Measurements from ENCODE around the gene MYO5B.
"Not testable (repeated sequence)": the region's sequence is repeated elsewhere in the genome, so short reads cannot be mapped to it uniquely, and the experiment has no call there.

The MYO5B gene

DNA sequence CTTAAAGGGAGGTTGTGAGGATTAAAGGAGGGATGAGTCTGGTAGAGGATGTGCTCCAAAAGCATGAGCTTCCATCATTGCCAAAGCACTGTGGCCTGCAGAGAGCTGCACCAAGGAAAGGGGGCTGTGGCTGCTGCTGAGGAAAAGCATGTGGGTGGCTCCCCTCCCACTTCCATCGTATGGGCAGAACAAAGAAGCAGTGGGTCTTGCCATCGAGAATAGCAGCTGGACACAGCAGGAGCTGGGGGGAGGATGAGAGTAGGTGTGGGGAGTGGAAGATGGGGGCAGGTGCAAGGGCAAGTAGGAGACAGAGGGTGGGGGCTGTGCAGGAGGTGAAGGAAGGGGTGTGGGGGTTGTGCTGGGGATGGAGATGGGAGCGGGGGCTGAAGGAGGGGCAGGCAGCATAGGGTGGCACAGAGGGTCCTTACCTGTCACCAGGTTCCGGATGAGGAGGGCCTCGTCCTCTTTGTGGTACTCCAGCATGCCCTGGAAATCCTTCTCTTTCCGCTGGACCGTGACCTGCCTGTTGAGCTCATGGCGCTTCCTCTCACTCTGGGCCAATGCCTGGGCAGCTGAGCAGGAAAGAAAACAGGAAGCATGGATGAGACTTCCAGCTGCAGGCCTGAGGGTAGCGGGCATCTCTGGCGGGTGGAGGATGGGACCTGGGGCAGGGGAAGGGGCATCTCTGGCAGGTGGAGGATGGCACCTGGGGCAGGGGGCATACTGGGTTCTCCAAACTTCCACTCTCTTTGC is 348.1 kb downstream of the MYO5B start:
- DNase-seq: no peak

DNA sequence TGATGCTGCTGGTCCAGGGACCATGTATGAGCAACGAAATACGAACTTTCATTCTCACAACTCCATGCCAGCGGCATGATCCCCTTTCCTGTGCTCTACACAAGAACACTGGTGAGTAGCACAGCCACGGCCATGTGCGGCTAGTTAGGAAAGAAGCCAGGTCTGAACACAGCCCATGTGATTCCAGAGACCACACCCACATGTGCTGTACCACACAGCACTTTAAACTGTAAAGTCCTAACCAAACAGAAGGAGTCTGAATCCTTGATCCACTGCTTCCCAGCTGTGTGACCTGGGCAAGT is 348.6 kb downstream of the MYO5B start:
- DNase-seq: no peak

DNA sequence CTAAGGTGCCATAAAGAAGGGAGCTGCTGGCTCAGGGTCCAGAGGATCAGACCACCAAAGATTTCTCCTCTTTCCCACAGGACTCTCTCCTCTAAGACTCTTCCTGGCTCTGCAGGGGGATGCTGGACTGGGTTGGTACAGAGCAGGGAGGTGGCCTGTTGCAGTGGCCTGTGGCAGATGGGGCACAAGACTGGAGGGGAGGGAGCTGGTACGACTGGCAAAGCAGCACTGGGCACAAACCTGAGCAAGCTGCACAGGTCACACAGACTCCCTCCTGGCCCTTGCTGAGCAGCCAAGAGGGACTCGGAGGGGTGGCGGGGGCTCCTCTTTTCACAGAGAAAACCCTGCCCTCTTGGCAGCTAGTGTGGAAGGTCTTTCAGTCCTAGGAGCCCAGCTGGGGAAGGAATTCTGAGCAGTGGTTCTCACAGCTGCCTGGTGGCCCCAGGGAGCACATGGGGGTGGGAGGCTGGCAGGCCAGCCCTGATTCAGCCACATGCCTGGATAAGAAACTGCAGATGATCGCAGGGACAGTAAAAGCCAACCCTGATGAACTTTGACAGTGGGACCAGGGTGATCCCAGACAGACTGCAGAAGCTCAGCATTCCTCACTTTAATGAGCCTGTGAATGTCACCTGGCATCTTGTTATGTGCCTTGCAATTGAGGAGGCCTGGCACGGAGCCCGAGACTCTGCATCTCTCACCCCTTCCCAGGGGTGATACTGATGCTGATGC is 349.2 kb downstream of the MYO5B start:
- no peak for DNase-seq

DNA sequence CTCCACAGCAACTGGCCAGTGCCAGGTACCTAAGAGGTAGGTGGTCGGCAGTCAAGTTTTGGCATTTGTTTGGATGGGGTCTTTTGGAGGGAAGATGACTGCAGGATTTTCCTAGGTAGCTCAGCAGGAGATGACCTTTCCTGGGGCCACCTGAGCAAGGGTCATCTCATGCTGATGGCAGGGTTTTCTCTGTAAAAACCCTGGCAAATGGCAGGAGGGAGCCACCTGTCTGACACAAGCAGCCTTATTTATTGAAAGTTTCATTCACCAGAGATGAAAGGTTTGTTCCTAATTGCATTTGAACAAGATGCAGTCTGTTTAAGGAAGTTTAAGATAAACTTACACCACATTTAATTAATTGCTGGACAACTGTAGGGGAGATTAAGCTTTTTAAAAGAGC is 350.0 kb downstream of the MYO5B start:
- no peak for DNase-seq

DNA sequence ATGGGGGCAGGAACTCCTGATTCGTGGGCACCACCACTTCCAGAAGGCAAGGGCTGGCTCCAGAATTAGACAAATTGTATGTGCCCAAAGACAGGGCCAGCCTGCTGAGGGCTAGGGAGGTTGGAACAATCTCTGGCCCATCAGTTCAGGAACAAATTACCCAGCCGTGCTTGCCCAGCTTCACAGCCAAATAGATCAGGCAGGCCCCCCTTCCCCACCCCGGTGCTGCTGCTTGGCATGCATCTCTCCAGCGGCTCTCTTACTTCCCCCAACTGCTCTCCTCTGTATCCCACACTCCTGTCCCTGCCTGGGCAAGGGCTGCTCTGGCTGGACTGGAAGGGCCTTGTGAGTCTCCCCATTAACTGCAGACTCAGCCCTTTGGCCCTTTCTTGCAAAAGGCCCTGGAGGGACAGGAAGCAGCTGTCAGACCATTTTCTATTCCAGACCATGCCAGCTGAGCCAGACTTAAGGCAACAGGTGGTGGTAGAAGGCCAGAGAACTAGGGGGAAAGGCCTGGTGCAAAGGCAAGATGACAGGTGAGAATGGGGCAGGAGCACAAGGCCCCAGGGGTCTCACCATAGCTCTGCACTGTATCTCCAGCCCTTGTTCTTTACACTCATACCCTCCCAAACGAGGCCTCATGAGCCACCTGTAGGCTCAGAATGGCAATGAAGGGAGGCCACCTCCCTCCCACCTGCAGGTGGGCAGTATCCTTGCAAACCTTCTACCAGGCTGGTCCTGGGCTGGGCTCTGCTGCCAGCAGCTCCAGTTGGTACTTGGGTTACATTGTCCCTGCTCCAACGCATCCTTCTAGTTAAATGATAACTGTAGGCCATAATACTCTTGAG is 350.9 kb downstream of the MYO5B start:
- no peak for DNase-seq

DNA sequence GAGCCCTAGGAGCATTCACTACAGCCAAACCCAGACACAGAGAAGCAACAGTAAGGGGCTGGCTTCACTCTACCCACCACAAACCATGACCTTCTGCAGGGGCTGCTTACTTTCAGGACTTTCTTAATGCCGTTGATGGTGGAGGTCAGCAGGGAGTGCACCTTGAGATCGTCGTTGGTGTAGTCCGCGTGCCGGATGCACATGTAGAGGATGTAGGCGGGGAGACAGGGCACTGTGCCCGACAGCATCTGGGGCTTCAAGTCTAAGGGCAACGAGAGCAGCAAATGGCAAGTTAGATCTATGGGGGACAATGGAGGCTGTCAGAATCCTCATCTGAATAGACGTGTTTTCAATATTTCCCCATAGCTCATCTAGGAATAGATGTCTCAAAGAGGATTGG is 351.8 kb downstream of the MYO5B start:
- DNase-seq: no peak

DNA sequence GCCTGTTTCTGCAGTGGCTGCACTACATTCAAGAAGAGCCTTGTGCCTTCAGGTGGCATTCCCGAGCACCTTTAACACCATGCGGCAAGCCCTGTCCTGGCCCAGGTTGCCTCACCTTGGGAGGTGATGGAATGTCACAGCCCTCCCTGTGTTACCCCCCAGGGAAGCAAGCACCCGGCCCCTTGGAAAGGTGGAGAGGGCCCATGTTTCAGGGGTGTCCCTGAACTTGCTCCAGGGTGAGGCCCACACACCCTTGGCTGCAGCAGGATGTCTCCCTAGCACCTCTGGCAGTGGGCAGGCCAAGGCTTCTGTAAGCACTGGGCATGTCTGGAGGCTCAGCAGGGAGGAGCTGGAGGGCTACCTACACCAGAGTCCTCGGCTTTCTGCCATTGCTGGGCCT is 352.3 kb downstream of the MYO5B start:
- no peak for DNase-seq

DNA sequence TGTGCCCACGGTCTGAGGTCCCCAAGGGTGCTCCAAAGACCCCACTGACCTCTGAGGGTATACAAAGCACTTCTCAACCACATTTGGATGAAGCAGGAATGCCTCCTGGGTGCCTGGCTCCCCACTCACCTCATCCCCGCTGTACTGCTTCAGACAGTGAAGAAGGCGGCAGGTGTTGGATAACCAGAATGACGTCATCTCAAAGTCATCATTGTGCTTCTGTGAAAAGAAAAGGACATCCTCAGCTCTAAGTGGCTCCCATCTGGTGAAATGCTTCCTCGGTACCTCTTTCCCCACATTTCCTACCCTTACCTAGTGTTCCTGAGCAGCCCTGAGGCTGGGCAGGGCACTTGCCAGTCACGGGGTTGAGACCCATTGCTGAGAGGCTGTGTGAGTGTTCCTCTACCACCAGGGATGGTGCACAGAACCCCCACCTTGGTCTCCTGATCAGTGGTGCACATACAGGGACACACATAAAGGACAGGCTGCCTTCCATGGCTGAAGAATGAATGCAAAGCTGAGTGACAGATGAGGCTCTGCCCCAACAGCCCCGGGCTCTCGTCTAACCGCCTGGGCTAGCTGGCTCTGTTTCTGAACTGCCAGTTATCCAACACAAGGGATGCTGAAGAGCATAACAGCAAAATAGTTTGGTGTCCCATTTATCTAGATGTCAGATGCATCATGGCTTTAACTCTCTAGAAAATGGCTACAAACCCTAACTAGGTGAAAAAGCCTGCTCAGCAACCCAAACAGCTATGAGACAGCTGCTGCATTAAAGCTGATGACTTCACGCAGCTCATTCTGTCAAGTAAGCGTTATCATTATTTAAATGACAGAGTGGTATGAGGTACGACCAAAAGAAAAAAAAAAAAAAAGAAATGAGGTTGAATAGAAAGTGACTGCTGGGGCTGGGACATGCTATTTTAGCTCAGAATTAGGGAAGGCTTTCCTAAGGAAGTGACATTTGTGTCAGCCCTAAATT is 353.4 kb downstream of the MYO5B start:
- DNase-seq: no peak

DNA sequence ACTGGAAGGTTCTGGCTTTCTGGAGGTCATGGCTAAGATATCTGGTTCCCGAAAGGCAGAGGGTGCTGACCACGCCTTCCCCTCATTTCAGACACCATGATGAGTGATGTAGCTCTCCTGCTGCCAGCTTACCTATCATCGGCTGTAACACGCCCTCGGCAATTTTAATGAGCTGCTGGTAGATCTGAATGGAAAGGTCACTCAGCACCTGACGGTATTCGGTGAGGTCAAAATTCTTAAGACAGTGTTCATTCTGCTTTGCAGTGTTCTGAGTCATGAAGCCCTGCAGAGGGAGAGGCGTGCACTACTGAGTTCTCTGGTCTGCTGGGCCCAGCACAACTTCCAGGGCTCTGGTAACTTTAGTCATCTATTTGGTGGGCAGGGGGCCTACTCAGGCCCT is 355.9 kb downstream of the MYO5B start:
- no peak for DNase-seq

DNA sequence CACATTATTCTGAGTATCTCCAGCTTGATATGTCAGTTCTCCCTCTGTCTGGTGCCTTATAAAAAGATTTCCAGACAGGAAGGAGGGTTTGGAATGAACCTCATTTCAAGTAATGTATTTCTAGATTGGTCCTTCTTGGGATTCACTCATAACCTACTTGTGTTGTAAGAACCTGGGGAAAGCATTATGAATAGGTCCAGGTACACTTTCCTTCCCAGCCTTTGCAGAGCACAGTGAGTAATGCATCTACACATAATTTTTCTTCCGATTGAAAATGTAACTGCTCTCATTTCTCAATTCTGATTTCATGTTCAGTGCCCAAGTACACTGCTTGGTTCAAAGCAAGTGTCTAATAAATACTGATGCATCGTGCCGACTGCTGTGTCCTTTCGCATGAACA is 356.6 kb downstream of the MYO5B start:
- no peak for DNase-seq

DNA sequence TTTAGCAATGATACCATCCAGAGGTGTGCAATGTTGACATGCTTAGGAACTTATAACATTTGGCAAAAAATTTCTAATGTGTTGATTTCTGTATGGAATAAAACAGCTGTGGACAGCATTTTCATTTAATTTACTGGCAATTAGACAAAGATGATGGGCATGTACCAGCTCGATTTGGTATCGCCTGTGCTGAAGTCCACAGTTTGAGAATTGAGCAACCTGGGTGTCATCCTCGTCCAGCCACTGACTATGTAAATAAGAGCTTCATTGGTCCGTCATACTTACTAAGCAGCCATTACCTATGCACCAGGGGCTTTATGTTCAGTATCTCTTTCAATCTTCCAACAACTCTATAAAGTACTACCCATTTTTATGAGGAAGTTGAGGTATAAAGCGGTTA is 357.1 kb downstream of the MYO5B start:
- DNase-seq: no peak

DNA sequence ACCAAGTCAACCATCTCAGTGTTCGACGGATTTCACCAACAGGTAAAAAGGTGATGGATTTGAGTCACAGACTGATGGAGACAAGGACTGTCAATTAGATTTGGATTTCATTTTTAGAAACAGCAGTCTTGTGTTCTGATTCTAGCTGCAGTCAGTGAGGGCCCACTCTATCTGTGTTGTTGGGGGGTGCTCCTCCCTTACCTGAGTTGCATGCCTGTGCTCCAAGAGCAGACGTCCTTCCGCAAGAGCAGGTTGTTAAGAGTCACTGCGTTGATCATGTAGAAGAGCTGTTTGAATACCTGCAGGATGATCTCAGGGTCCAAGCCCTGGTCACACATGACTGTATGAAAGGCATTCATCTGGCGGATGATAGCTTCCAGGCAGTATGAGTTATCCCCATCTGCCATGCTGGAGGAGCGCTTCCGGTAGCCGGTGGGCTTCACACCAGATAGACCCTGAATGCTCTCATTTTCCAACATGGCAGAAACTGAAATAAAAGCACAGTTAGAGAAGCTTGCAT is 357.6 kb downstream of the MYO5B start:
- not testable (repeated sequence) for DNase-seq

DNA sequence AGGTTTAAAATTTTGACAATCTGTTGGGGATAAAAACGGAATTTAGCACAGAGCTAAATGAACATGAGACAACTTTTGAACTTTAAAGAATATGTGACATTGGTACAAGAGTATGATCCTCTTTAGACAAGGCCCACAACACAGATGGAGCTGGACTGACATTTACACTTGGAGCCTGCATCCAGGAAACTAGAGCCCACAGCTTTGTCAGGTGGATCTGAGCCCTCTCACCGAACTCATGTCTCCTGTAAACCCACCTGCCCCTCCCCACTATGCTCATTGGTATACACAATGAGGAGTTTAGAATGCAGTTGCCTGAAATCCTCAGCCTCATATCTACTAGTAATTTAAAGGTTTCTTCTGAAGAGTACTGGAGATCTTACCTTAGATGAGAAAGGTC is 359.5 kb downstream of the MYO5B start:
- no peak for DNase-seq

DNA sequence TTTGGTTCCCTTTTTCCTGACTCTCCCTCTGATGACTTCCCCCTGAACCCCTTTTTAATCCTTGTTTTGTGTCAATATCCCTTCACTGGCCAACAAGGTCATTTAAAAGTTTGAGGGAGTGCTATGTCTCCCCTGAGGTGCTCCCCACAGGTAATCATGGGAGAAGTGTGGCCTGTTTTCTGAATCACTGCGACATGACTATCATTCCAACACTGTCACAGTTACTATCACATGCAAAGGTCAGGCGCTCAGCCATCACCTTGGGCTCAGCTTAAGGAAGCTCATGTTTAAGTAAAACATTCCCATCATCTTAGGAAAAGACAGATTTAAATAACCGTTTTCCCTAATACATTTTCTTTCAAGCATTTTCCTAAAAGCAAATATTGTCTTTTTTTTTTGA is 360.7 kb downstream of the MYO5B start:
- no peak for DNase-seq

DNA sequence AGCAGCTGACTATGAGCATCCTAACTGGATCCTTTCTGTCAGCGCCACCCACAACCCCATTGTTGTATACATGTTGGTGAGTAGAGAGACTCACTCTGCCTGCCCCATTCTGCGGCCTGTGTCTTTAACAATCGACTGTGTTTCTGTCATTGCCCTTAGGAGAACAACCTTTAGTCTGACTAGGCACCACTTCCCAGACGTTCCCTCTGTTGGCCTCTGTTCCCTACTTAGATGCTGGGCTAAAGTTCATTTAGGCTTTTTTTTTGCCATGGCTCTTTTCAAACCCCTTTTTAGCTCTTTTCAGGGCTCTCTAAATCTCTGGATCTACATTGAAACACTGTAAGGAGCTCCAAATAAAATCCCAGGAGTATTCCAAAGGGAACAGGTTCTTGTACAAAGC is 361.1 kb downstream of the MYO5B start:
- no peak for DNase-seq

DNA sequence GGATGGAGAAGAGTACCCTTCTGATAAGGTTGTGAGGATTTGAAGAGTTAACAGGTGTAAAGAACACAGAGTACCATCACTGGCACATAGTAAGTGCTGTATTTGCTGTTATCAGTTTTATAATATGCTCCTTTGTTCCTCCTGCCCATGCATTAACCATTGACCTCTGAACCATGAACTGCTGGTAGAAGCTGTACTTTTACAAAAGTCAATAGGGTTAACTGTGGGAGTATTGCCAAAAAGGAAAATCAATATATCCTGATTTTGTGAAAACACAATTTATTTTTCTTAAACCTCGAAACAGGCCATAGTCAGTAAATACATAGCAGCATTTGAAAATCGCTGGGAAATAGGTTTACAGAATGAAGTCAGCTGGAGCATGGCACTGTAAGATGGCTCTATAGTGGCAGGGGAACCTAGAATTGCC is 362.7 kb downstream of the MYO5B start:
- DNase-seq: no peak

DNA sequence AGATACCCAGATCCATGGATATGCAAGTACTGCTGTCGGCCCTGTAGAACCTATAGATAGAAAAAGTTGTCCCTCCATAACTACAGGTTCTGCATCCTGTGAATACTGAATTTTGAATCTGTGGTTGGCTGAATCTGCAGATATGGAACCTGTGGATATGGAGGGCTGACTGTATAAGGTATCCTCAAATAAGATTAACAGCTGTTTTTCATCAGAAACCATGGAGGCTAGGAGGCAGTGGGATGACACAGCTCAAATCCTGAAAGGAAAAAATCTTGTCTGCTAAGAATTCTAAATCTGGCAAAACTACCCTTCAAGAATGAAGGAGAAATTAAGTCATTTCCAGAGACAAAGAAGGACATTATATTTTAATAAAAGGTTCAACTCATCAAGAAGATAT is 367.0 kb downstream of the MYO5B start:
- no peak for DNase-seq

DNA sequence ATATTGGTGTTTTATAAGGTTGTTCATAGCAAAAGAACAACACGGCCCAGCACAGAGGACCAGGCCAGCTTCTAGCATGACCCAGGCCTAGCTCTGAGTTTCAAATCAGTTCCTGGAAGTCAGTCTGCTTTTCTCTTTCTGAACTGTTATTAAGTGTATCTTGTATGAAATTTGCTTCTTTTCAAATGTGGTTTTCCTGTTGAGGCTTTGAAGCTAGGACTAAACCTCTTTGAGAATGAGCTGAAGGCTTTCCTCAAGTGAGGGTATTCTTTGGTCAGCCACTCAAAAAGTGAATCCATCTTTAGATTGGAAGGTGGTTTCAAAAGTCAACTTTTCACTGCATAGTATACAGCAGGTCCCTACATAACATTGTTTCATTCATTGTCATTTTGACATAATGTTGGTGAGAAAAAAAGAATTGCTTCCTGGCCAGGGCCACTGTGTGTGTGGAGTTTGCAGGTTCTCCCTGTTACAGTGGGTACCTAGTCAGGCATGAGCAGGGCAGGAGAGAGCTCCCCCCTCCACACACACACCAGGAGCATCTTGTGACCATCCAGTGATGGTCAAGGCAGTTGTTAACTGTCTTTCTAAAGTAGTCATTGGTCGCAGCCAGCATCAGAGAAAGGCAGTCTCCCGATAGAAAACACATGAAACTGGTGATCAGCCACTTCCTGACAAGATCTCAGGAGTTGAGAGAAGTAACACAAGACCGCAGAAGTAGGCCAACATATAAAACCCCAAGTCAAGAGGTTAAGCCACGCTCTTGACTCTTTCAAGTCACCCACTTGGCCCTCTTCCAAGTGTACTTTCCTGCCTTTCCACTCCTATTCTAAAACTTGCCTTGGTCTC is 374.9 kb downstream of the MYO5B start:
- DNase-seq: no peak

DNA sequence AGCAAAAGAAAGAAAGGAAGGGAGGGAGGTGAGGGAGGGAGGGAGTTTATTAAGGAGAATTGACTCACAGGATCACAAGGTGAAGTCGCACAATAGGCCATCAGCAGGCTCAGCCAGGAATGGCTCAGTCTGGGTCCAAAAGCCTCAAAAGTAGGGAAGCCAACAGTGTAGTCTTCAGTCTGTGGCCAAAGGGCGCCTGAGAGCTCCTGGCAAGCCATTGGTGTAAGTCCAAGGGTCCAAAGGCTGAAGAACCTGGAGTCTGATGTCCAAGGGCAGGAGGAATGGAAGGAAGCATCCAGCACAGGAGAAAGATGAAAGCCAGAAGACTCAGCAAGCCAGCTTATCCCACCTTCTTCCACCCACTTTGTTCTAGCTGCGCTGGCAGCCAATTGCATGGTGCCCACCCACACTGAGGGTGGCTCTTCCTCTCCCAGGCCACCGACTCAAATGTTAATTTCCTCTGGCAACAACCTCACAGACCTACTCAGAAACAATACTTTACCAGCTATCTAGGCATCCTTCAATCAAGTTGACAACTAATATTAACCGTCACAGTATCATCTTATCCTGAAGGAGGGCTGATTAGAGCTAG is 375.8 kb downstream of the MYO5B start:
- no peak for DNase-seq

DNA sequence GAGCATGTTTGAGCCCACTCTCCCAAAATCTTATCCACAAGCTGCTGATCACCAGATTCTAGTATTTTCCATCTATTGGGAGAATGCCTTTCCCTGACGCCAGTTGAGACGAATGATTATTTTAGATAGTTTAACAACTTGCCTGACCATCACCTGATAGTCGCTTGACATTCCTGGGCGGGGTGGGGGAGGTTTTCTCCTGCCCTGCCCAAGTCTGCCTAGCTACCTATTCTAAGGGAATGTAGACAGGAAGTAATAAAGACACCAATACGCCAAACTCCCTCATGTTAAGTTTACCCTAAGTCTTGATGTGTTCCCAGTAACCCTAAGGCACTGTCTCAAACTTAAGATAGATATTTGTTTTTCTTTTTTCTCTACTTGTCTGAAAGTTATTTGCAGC is 377.0 kb downstream of the MYO5B start:
- DNase-seq: no peak

DNA sequence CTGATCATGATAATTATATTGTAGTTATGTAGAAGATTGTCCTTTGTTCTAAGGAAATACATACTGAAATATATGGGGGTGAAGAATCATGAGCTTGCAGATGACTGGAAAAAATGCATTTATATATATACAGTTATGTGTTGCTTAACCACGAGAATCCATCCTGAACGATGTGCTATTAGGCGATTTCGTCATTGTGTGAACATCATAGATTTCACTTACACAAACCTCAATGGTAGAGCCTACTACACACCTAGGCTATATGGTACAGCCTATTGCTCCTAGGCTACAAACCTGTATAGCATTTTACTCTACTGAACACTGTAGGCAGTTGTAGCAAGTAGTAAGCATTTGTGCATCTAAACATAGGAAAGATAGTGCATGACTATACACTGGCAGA is 379.0 kb downstream of the MYO5B start:
- DNase-seq: no peak

All from NCI-H2029 treated with DMSO at 0.1 percent for 48 hours (cell line).